HG03575 (cell line): ENCODE measurements around the gene CAMK2G.

Experiments used
- ATAC-seq: cut with Tn5 transposase; IDR thresholded peaks from one replicate; pipeline ENCODE4 v1.9.1; 2021; ENCODE audit not compliant: unreplicated experiment, insufficient number of reproducible peaks, low FRiP score; ENCODE audit errors: extremely low read depth

Gene CAMK2G

GRCh38 chr10:73824146-73824725 is 50.1 kb downstream of the CAMK2G start:
- no peak for ATAC-seq

- ATAC-seq, result no peak
These were observed 51.0 kb downstream of the CAMK2G start for GRCh38 chr10:73823391-73823790.

- ATAC-seq, result no peak
These were observed 54.8 kb downstream of the CAMK2G start for GRCh38 chr10:73819513-73820093.

- no peak for ATAC-seq
These were observed 55.3 kb downstream of the CAMK2G start for GRCh38 chr10:73819081-73819480.

- no peak for ATAC-seq
These were observed 56.0 kb downstream of the CAMK2G start for GRCh38 chr10:73818402-73818801.

GRCh38 chr10:73817826-73818225 is 56.5 kb downstream of the CAMK2G start:
- no peak for ATAC-seq

- ATAC-seq, result no peak
These were observed 57.2 kb downstream of the CAMK2G start for GRCh38 chr10:73816917-73817729.

- ATAC-seq, result no peak
These were observed 58.7 kb downstream of the CAMK2G start for GRCh38 chr10:73815719-73816030.

- no peak for ATAC-seq
These were observed 59.2 kb downstream of the CAMK2G start for GRCh38 chr10:73814896-73815718.

- no peak for ATAC-seq
These were observed 60.0 kb downstream of the CAMK2G start for GRCh38 chr10:73814276-73814895.

GRCh38 chr10:73813333-73813732 is 61.0 kb downstream of the CAMK2G start:
- ATAC-seq, result no peak

- no peak for ATAC-seq
These were observed 61.7 kb downstream of the CAMK2G start for GRCh38 chr10:73812657-73813056.

- ATAC-seq, result no peak
These were observed 63.5 kb downstream of the CAMK2G start for GRCh38 chr10:73810735-73811465.

- ATAC-seq, result no peak
These were observed 64.0 kb downstream of the CAMK2G start for GRCh38 chr10:73810358-73810734.

GRCh38 chr10:73809061-73809818 is 65.1 kb downstream of the CAMK2G start:
- no peak for ATAC-seq

GRCh38 chr10:73808021-73808815 is 66.1 kb downstream of the CAMK2G start:
- no peak for ATAC-seq

GRCh38 chr10:73807471-73807870 is 66.9 kb downstream of the CAMK2G start:
- no peak for ATAC-seq
